ENCODE data around the gene PPP6R3.
A peak's percentile ranks its signal among the peaks of the same experiment; 100 is the strongest.

Gene PPP6R3

GRCh38 chr11:68523033-68523432 lies 62.5 kb downstream of the PPP6R3 start:
- TF ChIP-seq RARB (CRISPR knock-in tag; IDR thresholded peaks at IDR 0.05) (no peak), TSHZ2 (CRISPR knock-in tag; IDR thresholded peaks at IDR 0.05) (no peak), OSR1 (CRISPR knock-in tag; IDR thresholded peaks at IDR 0.05) (no peak), CREB5 (CRISPR knock-in tag; IDR thresholded peaks at IDR 0.05; ENCODE audit: low read depth) (no peak), PPARA (CRISPR knock-in tag; IDR thresholded peaks at IDR 0.05; ENCODE audit: borderline replicate concordance) (no peak), TCF4 (CRISPR knock-in tag; IDR thresholded peaks at IDR 0.05; ENCODE audit: borderline replicate concordance) (no peak), TOX (CRISPR knock-in tag; IDR thresholded peaks at IDR 0.05; ENCODE audit: borderline replicate concordance) (no peak), ZFP30 (CRISPR knock-in tag; IDR thresholded peaks at IDR 0.05) (no peak), ZC3H10 (CRISPR knock-in tag; IDR thresholded peaks at IDR 0.05) (no peak), ZNF70 (CRISPR knock-in tag; IDR thresholded peaks at IDR 0.05) (no peak), BACH2 (CRISPR knock-in tag; IDR thresholded peaks at IDR 0.05; ENCODE audit: borderline replicate concordance) (no peak), SNAI2 (CRISPR knock-in tag; IDR thresholded peaks at IDR 0.05) (no peak), GLIS3 (CRISPR knock-in tag; IDR thresholded peaks at IDR 0.05) (no peak)
- TF ChIP-seq, protein P1, sequence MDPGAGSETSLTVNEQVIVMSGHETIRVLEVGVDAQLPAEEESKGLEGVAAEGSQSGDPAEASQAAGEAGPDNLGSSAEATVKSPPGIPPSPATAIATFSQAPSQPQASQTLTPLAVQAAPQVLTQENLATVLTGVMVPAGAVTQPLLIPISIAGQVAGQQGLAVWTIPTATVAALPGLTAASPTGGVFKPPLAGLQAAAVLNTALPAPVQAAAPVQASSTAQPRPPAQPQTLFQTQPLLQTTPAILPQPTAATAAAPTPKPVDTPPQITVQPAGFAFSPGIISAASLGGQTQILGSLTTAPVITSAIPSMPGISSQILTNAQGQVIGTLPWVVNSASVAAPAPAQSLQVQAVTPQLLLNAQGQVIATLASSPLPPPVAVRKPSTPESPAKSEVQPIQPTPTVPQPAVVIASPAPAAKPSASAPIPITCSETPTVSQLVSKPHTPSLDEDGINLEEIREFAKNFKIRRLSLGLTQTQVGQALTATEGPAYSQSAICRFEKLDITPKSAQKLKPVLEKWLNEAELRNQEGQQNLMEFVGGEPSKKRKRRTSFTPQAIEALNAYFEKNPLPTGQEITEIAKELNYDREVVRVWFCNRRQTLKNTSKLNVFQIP (CRISPR knock-in tag; IDR thresholded peaks at IDR 0.05; ENCODE audit: borderline replicate concordance, low read depth) = no peak
- TF ChIP-seq, protein P2, sequence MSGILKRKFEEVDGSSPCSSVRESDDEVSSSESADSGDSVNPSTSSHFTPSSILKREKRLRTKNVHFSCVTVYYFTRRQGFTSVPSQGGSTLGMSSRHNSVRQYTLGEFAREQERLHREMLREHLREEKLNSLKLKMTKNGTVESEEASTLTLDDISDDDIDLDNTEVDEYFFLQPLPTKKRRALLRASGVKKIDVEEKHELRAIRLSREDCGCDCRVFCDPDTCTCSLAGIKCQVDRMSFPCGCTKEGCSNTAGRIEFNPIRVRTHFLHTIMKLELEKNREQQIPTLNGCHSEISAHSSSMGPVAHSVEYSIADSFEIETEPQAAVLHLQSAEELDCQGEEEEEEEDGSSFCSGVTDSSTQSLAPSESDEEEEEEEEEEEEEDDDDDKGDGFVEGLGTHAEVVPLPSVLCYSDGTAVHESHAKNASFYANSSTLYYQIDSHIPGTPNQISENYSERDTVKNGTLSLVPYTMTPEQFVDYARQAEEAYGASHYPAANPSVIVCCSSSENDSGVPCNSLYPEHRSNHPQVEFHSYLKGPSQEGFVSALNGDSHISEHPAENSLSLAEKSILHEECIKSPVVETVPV (CRISPR knock-in tag; IDR thresholded peaks at IDR 0.05) = no peak
- TF ChIP-seq, protein P3, sequence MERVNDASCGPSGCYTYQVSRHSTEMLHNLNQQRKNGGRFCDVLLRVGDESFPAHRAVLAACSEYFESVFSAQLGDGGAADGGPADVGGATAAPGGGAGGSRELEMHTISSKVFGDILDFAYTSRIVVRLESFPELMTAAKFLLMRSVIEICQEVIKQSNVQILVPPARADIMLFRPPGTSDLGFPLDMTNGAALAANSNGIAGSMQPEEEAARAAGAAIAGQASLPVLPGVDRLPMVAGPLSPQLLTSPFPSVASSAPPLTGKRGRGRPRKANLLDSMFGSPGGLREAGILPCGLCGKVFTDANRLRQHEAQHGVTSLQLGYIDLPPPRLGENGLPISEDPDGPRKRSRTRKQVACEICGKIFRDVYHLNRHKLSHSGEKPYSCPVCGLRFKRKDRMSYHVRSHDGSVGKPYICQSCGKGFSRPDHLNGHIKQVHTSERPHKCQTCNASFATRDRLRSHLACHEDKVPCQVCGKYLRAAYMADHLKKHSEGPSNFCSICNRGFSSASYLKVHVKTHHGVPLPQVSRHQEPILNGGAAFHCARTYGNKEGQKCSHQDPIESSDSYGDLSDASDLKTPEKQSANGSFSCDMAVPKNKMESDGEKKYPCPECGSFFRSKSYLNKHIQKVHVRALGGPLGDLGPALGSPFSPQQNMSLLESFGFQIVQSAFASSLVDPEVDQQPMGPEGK (CRISPR knock-in tag; IDR thresholded peaks at IDR 0.05; ENCODE audit: borderline replicate concordance) = no peak
- no peak for ATAC-seq

- no peak for TF ChIP-seq SNAI2 (CRISPR knock-in tag; IDR thresholded peaks at IDR 0.05)
- TF ChIP-seq GLIS3 (CRISPR knock-in tag; IDR thresholded peaks at IDR 0.05) = no peak
- no peak for TF ChIP-seq ZNF70 (CRISPR knock-in tag; IDR thresholded peaks at IDR 0.05)
- TF ChIP-seq ESRRG (CRISPR knock-in tag; IDR thresholded peaks at IDR 0.05) = no peak
- TF ChIP-seq OSR1 (CRISPR knock-in tag; IDR thresholded peaks at IDR 0.05) = no peak
- TF ChIP-seq ZNF565 (CRISPR knock-in tag; conservative IDR thresholded peaks at IDR 0.05; ENCODE audit: low read depth) = no peak
- TF ChIP-seq RARB (CRISPR knock-in tag; IDR thresholded peaks at IDR 0.05) = no peak
- no peak for TF ChIP-seq ZC3H10 (CRISPR knock-in tag; IDR thresholded peaks at IDR 0.05)
- no peak for TF ChIP-seq TOX (CRISPR knock-in tag; IDR thresholded peaks at IDR 0.05; ENCODE audit: borderline replicate concordance)
- TF ChIP-seq, protein P2 (CRISPR knock-in tag; IDR thresholded peaks at IDR 0.05) = no peak
- no peak for TF ChIP-seq ZFP3 (CRISPR knock-in tag; IDR thresholded peaks at IDR 0.05)
- ATAC-seq = no peak
Measured at GRCh38 chr11:68523743-68524142, 63.2 kb downstream of the PPP6R3 start.

DNA sequence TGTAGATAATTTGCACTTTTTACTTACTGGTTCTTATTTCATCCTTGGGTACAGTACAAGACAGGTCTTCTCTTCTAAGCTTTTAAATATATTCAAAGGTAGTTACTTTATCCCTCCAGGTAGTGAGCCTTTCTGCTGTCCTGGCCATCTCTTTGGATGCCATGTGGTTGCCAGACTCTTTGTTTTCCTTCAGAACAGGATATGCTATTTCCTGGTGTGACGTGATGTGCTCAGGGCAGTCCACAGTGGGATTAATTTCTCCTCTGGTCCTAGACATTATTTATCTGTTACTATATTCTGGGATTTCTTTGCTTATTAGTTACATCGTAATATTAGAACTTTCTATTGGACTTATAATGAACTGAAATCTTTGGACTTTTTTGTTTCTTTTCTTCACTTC lies 63.7 kb downstream of the PPP6R3 start:
- ATAC-seq = peak; percentile 37; the same call in 1 of the 3 replicates
- TF ChIP-seq PPARA (CRISPR knock-in tag; IDR thresholded peaks at IDR 0.05; ENCODE audit: borderline replicate concordance) (no peak), ARNTL (CRISPR knock-in tag; IDR thresholded peaks at IDR 0.05; ENCODE audit: borderline replicate concordance, low read depth) (no peak), ZFP3 (CRISPR knock-in tag; IDR thresholded peaks at IDR 0.05) (no peak), ZNF565 (CRISPR knock-in tag; conservative IDR thresholded peaks at IDR 0.05; ENCODE audit: low read depth) (no peak), ZNF70 (CRISPR knock-in tag; IDR thresholded peaks at IDR 0.05) (no peak), TSHZ2 (CRISPR knock-in tag; IDR thresholded peaks at IDR 0.05) (no peak), OSR1 (CRISPR knock-in tag; IDR thresholded peaks at IDR 0.05) (no peak), ZFP30 (CRISPR knock-in tag; IDR thresholded peaks at IDR 0.05) (no peak), ISL1 (CRISPR knock-in tag; IDR thresholded peaks at IDR 0.05) (no peak), TOX (CRISPR knock-in tag; IDR thresholded peaks at IDR 0.05; ENCODE audit: borderline replicate concordance) (no peak)
- TF ChIP-seq, protein P1 (CRISPR knock-in tag; IDR thresholded peaks at IDR 0.05; ENCODE audit: borderline replicate concordance, low read depth) = no peak
